Kidney (tissue), 14 donors: ENCODE data around the gene SMARCAD1. TPM values are rescaled to one million over a fixed set of nuclear protein-coding genes. Genes with fewer than 3 reads are reported as not detected.

Source experiments
- DNase-seq, 5 donors: peaks; one replicate each; pipeline ENCODE4 v3.0.0-alpha.2; 2013 to 2020
- FAIRE-seq: peaks from 2 replicates; lab custom pipeline; 2012; peaks lifted over from hg19 to GRCh38; lab: Jason Lieb, UNC
- H3K27ac ChIP-seq, 2 donors: one replicate each; pipeline ENCODE4 v1.7.0; 2013; ENCODE audit warnings: low read depth in 2 of 2, low read length in 2 of 2, inconsistent platforms in 1 of 2
- H3K27me3 ChIP-seq: one replicate; pipeline ENCODE4 v1.7.1; 2013; ENCODE audit warnings: low read length, inconsistent platforms; ENCODE audit not compliant: control insufficient read depth, insufficient read depth
- H3K36me3 ChIP-seq, 3 donors: one replicate each; pipeline versions ENCODE4 v1.7.0 to v1.7.1; 2013; ENCODE audit warnings: low read length in 3 of 3, control low read depth in 1 of 3, inconsistent platforms in 1 of 3; ENCODE audit not compliant: insufficient read depth in 3 of 3, control insufficient read depth in 2 of 3
- H3K4me1 ChIP-seq, 3 donors: one replicate each; pipeline versions ENCODE4 v1.7.0 to v1.7.1; 2013; ENCODE audit warnings: low read length in 3 of 3, inconsistent platforms in 1 of 3, low read depth in 1 of 3; ENCODE audit not compliant: control insufficient read depth in 2 of 3, insufficient read depth in 2 of 3
- H3K4me3 ChIP-seq, 3 donors: one replicate each; pipeline versions ENCODE4 v1.7.0 to v1.8.1; 2013; ENCODE audit warnings: low read length in 3 of 3, control low read depth in 1 of 3, inconsistent platforms in 1 of 3
- H3K9ac ChIP-seq, 3 donors: one replicate each; pipeline versions ENCODE4 v1.7.0 to v1.7.1; 2013; ENCODE audit warnings: low read length in 3 of 3, control low read depth in 1 of 3, inconsistent platforms in 1 of 3
- H3K9me3 ChIP-seq, 3 donors: one replicate each; pipeline versions ENCODE4 v1.7.0 to v1.7.1; 2013; ENCODE audit warnings: low read length in 3 of 3, control low read depth in 1 of 3, inconsistent platforms in 1 of 3; ENCODE audit not compliant: control insufficient read depth in 2 of 3, insufficient read depth in 1 of 3
- intact Hi-C: fragments of 100-400 bp; cut with DNase I; formaldehyde crosslinking; loops from one replicate; pipeline ENCODE4 v1.11.1; 2022
- polyA plus RNA-seq: library from polyadenylated mRNA; stranded (reverse); fragments of 350-450 nt; fragmentation: Illumina TruSeq; extraction: RNeasy Lipid Tissue Mini Kit (QIAGEN cat#74804); gene quantifications from one replicate; pipeline ENCODE4 v1.2.3, GENCODE V29; 2014; ENCODE audit warnings: low read depth, low replicate concordance; ENCODE audit not compliant: insufficient read depth
- total RNA-seq: library from RNA; stranded (reverse); fragmentation: NEBNext Ultra II Directional; extraction: Animal tissue kit (Norgen Biotek cat#: 25700); gene quantifications from one replicate; pipeline ENCODE4 v1.2.1, GENCODE V29; 2021
- TF ChIP-seq, protein P1 (sequence below): IDR thresholded peaks from 3 replicates; pipeline ENCODE4 v1.5.1; 2012; ENCODE audit warnings: mild to moderate bottlenecking, moderate library complexity, borderline replicate concordance; ENCODE audit not compliant: insufficient read depth; ENCODE audit errors: extremely low read depth
- donor health status: control.
- donor health status: control.
- donor health status: control.
- donor health status: control.
- donor health status: control.
- donor health status: DM: yes; HTN: yes; CAD: no.
- donor health status: Normal renal cell carcinoma (clear cell type).

Gene SMARCAD1
- total and polyA plus RNA-seq, 2 donors from 2014 or later: 7.4 to 28.9 TPM

DNA sequence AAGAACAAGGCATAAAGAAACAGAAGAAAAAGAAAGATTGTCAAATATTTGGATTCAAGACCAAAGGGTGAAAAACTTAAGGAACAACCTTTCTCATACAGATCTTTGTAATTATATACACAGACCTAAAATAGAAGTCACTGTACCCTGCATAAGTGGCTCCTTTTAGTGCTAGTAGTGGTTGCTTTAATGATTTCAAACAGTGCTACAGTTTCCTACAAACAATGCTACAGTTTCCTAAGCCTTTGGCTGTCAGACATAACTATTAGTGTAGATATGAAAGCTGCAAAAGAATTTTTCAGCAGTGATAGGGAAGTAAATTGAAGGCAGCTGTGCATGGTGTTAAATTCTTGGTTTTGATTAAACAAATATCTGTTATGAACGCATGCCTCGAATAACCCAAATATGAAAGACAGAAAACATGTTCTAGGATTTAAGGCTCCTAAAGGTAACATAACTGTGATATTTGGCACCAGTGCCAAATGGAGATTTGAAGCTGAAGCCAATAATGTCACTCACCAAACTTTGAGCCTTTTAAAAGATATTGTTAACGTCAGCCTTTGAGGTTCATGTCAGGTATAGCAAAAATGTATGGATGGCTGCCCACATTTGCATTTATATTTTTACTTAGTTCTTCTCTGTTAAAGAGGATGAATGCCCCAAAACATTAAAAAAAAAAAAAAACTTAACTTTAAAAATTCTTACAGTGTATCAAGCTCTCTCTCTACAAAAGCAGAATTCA is 36.6 kb downstream of the SMARCAD1 start:
- intact Hi-C loops: no loop called here
- no peaks in the 10 kb centered on the region for H3K4me1 ChIP-seq
- no peak overlapping the region for H3K9ac ChIP-seq
- H3K27me3 ChIP-seq: no peaks in the 10 kb centered on the region
- no peak for DNase-seq
- peaks cover 4 to 17% (median 15%) of the 10 kb centered on the region in 3 donors for H3K36me3 ChIP-seq
- no peak overlapping the region for H3K4me3 ChIP-seq
- H3K9me3 ChIP-seq: no peaks in the 10 kb centered on the region
- no peak overlapping the region for H3K27ac ChIP-seq
- FAIRE-seq: no peak
- TF ChIP-seq, protein P1, sequence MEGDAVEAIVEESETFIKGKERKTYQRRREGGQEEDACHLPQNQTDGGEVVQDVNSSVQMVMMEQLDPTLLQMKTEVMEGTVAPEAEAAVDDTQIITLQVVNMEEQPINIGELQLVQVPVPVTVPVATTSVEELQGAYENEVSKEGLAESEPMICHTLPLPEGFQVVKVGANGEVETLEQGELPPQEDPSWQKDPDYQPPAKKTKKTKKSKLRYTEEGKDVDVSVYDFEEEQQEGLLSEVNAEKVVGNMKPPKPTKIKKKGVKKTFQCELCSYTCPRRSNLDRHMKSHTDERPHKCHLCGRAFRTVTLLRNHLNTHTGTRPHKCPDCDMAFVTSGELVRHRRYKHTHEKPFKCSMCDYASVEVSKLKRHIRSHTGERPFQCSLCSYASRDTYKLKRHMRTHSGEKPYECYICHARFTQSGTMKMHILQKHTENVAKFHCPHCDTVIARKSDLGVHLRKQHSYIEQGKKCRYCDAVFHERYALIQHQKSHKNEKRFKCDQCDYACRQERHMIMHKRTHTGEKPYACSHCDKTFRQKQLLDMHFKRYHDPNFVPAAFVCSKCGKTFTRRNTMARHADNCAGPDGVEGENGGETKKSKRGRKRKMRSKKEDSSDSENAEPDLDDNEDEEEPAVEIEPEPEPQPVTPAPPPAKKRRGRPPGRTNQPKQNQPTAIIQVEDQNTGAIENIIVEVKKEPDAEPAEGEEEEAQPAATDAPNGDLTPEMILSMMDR: no peak

DNA sequence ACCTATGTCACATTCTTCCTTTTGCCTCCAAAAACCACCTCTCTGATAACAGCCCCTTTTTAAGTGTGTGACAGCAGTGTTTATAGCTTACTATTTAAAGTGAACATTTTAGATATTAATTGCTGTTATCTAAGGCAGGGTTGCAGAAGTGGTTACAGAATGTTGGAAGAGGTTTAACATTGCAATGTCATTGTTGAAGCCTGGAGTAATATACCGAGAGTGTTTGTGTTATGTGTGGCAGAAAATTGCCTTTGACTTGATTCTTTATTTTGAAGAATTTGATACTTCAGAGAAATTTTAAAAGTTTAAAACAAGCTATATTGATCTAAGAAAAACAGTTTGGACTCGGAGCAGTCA is 37.1 kb downstream of the SMARCAD1 start:
- TF ChIP-seq, protein P1: no peak
- H3K4me3 ChIP-seq: no peak overlapping the region
- no peak for FAIRE-seq
- no peaks in the 10 kb centered on the region for H3K9me3 ChIP-seq
- peaks cover 4 to 17% (median 15%) of the 10 kb centered on the region in 3 donors for H3K36me3 ChIP-seq
- no peak overlapping the region for H3K27ac ChIP-seq
- DNase-seq: no peak
- H3K4me1 ChIP-seq: no peaks in the 10 kb centered on the region
- intact Hi-C loops: no loop called here
- no peak overlapping the region for H3K9ac ChIP-seq
- H3K27me3 ChIP-seq: no peaks in the 10 kb centered on the region

DNA sequence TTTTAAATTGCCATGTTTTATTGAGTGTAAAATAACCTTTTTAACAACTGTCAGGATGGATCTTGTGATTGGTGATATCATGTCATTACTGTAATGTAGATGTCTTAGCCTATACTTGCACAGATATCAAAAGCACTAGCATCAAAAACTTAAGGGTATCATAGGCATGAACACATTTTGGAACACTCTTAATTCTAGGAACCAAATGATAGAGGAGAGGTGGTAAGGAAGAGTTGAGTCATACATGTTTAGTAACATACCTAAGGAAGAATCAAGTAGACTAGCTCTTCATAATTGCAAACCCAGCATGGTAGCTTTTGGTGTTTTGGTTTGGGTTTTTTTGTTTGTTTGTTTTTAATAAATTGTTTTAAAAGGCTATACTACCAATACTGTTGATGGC is 43.4 kb downstream of the SMARCAD1 start:
- Histone ChIP-seq H3K9me3 (no peaks in the 10 kb centered on the region), H3K4me3 (no peak overlapping the region), H3K36me3 (peaks cover 3 to 8% (median 4%) of the 10 kb centered on the region in 3 donors), H3K27me3 (no peaks in the 10 kb centered on the region), H3K27ac (no peak overlapping the region), H3K9ac (no peak overlapping the region), H3K4me1 (no peaks in the 10 kb centered on the region)
- DNase-seq (no peak), FAIRE-seq (no peak)
- TF ChIP-seq, protein P1: no peak
- intact Hi-C loops: no loop called here
